ENCODE data around the gene C2CD3. TPM values are rescaled to one million over a fixed set of nuclear protein-coding genes. Genes with fewer than 3 reads are reported as not detected.

The C2CD3 gene
- total and polyA plus RNA-seq, 4 donors = 18.7 to 23.4 (median 22.4) TPM

- no peaks in the 10 kb centered on the region for H3K27me3 ChIP-seq (ENCODE audit: control insufficient read depth, insufficient read depth, low read length)
These were observed 25.0 kb upstream of the C2CD3 start for GRCh38 chr11:74195828-74196227.

GRCh38 chr11:74185695-74186094 is 14.9 kb upstream of the C2CD3 start:
- Histone ChIP-seq H3K4me1 (ENCODE audit: control insufficient read depth, insufficient read depth, low read length) (no peaks in the 10 kb centered on the region), H3K9me3 (ENCODE audit: control insufficient read depth, insufficient read depth, low read length) (peaks cover 2% of the 10 kb centered on the region), H3K27ac (ENCODE audit: low read depth, low read length) (no peak overlapping the region), H3K36me3 (ENCODE audit: control insufficient read depth, insufficient read depth, low read length) (peaks cover 4% of the 10 kb centered on the region), H3K27me3 (ENCODE audit: control insufficient read depth, insufficient read depth, low read length) (no peaks in the 10 kb centered on the region), H3K4me3 (ENCODE audit: low read depth, low read length) (no peak overlapping the region)
- DNase-seq (ENCODE audit: low read depth in 4 of 6, low spot score in 6 of 6) = peak in 1 of 6 donors; percentile 34
- no CpG with 5 or more reads among the region's 2 CpGs for WGBS (ENCODE audit: insufficient coverage)

More at GRCh38 chr11:74195828-74196227, 25.0 kb upstream of the C2CD3 start:
- H3K9me3 ChIP-seq (ENCODE audit: control insufficient read depth, insufficient read depth, low read length) = no peaks in the 10 kb centered on the region
- H3K4me3 ChIP-seq (ENCODE audit: low read depth, low read length) = no peak overlapping the region
- no peaks in the 10 kb centered on the region for H3K4me1 ChIP-seq (ENCODE audit: control insufficient read depth, insufficient read depth, low read length)
- peaks cover 2% of the 10 kb centered on the region for H3K36me3 ChIP-seq (ENCODE audit: control insufficient read depth, insufficient read depth, low read length)
- no peak for DNase-seq (ENCODE audit: low read depth in 4 of 6, low spot score in 6 of 6)
- no peak overlapping the region for H3K27ac ChIP-seq (ENCODE audit: low read depth, low read length)

DNA sequence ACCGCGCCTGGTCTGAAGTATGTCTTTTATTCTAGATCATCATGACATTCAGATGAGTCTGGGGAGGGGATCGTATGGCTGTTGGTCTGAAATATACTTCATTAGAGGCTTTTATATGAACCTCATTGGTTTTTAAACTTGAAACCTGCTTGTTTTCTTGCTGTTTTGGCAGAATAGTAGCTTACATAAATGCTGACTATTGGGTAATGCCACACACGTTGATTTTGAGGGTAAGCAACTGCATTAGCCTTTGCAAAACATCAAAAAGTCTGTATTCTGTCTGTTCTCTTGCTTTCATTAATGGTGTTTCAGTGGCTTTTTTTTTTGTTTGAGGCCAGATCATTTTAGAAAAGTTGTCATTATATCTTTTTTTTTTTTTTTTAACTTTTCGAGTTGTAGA is 14.5 kb upstream of the C2CD3 start:
- 100% methylated on average over 2 of the region's 5 CpGs for WGBS (ENCODE audit: insufficient coverage)
- Histone ChIP-seq H3K27ac (ENCODE audit: low read depth, low read length) (no peak overlapping the region), H3K27me3 (ENCODE audit: control insufficient read depth, insufficient read depth, low read length) (no peaks in the 10 kb centered on the region), H3K9me3 (ENCODE audit: control insufficient read depth, insufficient read depth, low read length) (no peaks in the 10 kb centered on the region), H3K4me3 (ENCODE audit: low read depth, low read length) (no peak overlapping the region), H3K36me3 (ENCODE audit: control insufficient read depth, insufficient read depth, low read length) (peaks cover 4% of the 10 kb centered on the region), H3K4me1 (ENCODE audit: control insufficient read depth, insufficient read depth, low read length) (no peaks in the 10 kb centered on the region)
- no peak for DNase-seq (ENCODE audit: low read depth in 4 of 6, low spot score in 6 of 6)

GRCh38 chr11:74182635-74183034 is 11.8 kb upstream of the C2CD3 start:
- no peak for DNase-seq (ENCODE audit: low read depth in 4 of 6, low spot score in 6 of 6)
- no peaks in the 10 kb centered on the region for H3K27me3 ChIP-seq (ENCODE audit: control insufficient read depth, insufficient read depth, low read length)
- WGBS (ENCODE audit: insufficient coverage) = 100% methylated on average over 1 of the region's 4 CpGs

GRCh38 chr11:74179234-74180052 is 8.6 kb upstream of the C2CD3 start:
- DNase-seq (ENCODE audit: low read depth in 4 of 6, low spot score in 6 of 6) = peak in 1 of 6 donors; percentile 28
- Histone ChIP-seq H3K4me3 (ENCODE audit: low read depth, low read length) (no peak overlapping the region), H3K36me3 (ENCODE audit: control insufficient read depth, insufficient read depth, low read length) (no peaks in the 10 kb centered on the region), H3K4me1 (ENCODE audit: control insufficient read depth, insufficient read depth, low read length) (no peaks in the 10 kb centered on the region), H3K27me3 (ENCODE audit: control insufficient read depth, insufficient read depth, low read length) (no peaks in the 10 kb centered on the region), H3K9me3 (ENCODE audit: control insufficient read depth, insufficient read depth, low read length) (no peaks in the 10 kb centered on the region), H3K27ac (ENCODE audit: low read depth, low read length) (no peak overlapping the region)
- no CpG with 5 or more reads among the region's 7 CpGs for WGBS (ENCODE audit: insufficient coverage)

More at GRCh38 chr11:74182635-74183034, 11.8 kb upstream of the C2CD3 start:
- Histone ChIP-seq H3K36me3 (ENCODE audit: control insufficient read depth, insufficient read depth, low read length) (no peaks in the 10 kb centered on the region), H3K4me3 (ENCODE audit: low read depth, low read length) (no peak overlapping the region), H3K4me1 (ENCODE audit: control insufficient read depth, insufficient read depth, low read length) (no peaks in the 10 kb centered on the region), H3K27ac (ENCODE audit: low read depth, low read length) (no peak overlapping the region), H3K9me3 (ENCODE audit: control insufficient read depth, insufficient read depth, low read length) (no peaks in the 10 kb centered on the region)

DNA sequence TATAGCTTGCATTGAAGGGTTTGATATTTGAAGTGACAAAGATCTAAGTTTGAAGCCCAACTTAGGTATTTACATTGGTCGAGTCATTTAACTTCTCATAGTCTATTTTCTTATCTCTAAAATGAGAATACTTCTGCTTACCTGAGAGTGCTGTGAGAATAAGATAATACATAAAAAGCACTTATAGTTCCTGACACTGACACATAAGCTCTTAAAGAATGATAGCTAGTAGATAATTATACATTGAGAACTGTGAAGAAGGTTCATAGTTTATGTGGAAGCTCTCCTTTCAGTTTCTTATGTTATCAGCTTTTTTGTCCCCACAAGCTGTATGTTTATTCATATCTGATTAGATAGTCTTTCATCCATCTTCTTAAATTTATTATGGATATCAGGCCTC is 5.1 kb upstream of the C2CD3 start:
- Histone ChIP-seq H3K9me3 (ENCODE audit: control insufficient read depth, insufficient read depth, low read length) (no peaks in the 10 kb centered on the region), H3K36me3 (ENCODE audit: control insufficient read depth, insufficient read depth, low read length) (no peaks in the 10 kb centered on the region), H3K27ac (ENCODE audit: low read depth, low read length) (no peak overlapping the region), H3K4me3 (ENCODE audit: low read depth, low read length) (no peak overlapping the region), H3K27me3 (ENCODE audit: control insufficient read depth, insufficient read depth, low read length) (no peaks in the 10 kb centered on the region), H3K4me1 (ENCODE audit: control insufficient read depth, insufficient read depth, low read length) (no peaks in the 10 kb centered on the region)
- no peak for DNase-seq (ENCODE audit: low read depth in 4 of 6, low spot score in 6 of 6)
- no CpG with 5 or more reads among the region's 1 CpG for WGBS (ENCODE audit: insufficient coverage)

DNA sequence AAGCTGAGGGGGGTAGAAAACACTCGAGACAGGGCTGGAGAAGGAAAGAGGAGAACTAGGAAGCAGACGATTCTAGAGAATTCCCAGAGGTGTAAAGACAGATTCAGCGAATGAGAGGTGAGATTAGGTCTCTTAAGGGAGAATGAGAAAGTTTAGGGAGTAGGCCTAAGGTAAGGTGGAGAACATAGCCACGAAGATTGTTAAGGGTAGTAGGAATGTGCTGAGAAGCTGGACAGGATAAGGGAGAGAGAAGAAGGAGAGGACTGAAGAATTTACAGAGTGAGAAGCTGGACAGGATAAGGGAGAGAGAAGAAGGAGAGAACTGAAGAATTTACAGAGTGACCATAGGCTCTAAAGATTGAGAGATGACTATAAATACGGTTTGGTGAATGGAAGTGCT is 1.2 kb upstream of the C2CD3 start:
- Histone ChIP-seq H3K27me3 (ENCODE audit: control insufficient read depth, insufficient read depth, low read length) (no peaks in the 10 kb centered on the region), H3K9me3 (ENCODE audit: control insufficient read depth, insufficient read depth, low read length) (no peaks in the 10 kb centered on the region), H3K27ac (ENCODE audit: low read depth, low read length) (peak overlapping the region; percentile 90), H3K4me3 (ENCODE audit: low read depth, low read length) (peak overlapping the region; percentile 94), H3K4me1 (ENCODE audit: control insufficient read depth, insufficient read depth, low read length) (no peaks in the 10 kb centered on the region), H3K36me3 (ENCODE audit: control insufficient read depth, insufficient read depth, low read length) (no peaks in the 10 kb centered on the region)
- 35% methylated on average over 5 of the region's 5 CpGs for WGBS (ENCODE audit: insufficient coverage)
- peak in 1 of 6 donors; percentile 6 for DNase-seq (ENCODE audit: low read depth in 4 of 6, low spot score in 6 of 6)

DNA sequence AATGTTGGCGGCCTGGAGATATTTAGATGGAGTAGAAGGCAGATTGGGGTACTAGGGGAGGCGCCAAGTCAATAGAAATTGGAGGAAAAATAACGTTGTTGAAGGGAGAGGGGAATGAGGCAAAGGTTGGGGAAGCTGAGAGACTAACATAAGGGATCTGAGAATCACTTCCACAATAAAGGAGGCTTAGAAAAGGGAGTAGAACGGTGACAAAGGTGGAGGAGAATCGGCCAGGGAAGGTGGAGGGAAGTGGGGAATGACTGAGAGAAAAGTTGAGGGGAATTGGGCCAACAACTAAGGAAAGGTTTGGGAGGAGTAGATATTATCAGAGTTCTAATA is 797 bp upstream of the C2CD3 start:
- H3K9me3 ChIP-seq (ENCODE audit: control insufficient read depth, insufficient read depth, low read length) = no peaks in the 10 kb centered on the region
- H3K36me3 ChIP-seq (ENCODE audit: control insufficient read depth, insufficient read depth, low read length) = no peaks in the 10 kb centered on the region
- DNase-seq (ENCODE audit: low read depth in 4 of 6, low spot score in 6 of 6) = peak in 1 of 6 donors; percentile 1
- 5% methylated on average over 4 of the region's 5 CpGs for WGBS (ENCODE audit: insufficient coverage)
- H3K27me3 ChIP-seq (ENCODE audit: control insufficient read depth, insufficient read depth, low read length) = no peaks in the 10 kb centered on the region
- peak overlapping the region; percentile 90 for H3K27ac ChIP-seq (ENCODE audit: low read depth, low read length)
- no peaks in the 10 kb centered on the region for H3K4me1 ChIP-seq (ENCODE audit: control insufficient read depth, insufficient read depth, low read length)
- peak overlapping the region; percentile 94 for H3K4me3 ChIP-seq (ENCODE audit: low read depth, low read length)

- H3K4me1 ChIP-seq (ENCODE audit: control insufficient read depth, insufficient read depth, low read length) = no peaks in the 10 kb centered on the region
- peak overlapping the region; percentile 94 for H3K4me3 ChIP-seq (ENCODE audit: low read depth, low read length)
- DNase-seq (ENCODE audit: low read depth in 4 of 6, low spot score in 6 of 6) = peak in 2 of 6 donors; percentile 1 to 4
- no peaks in the 10 kb centered on the region for H3K9me3 ChIP-seq (ENCODE audit: control insufficient read depth, insufficient read depth, low read length)
- H3K27me3 ChIP-seq (ENCODE audit: control insufficient read depth, insufficient read depth, low read length) = no peaks in the 10 kb centered on the region
- peaks cover 6% of the 10 kb centered on the region for H3K36me3 ChIP-seq (ENCODE audit: control insufficient read depth, insufficient read depth, low read length)
- WGBS (ENCODE audit: insufficient coverage) = 8% methylated on average over 8 of the region's 9 CpGs
- peak overlapping the region; percentile 90 for H3K27ac ChIP-seq (ENCODE audit: low read depth, low read length)
These were observed 904 bp downstream of the C2CD3 start for GRCh38 chr11:74169738-74170458.

DNA sequence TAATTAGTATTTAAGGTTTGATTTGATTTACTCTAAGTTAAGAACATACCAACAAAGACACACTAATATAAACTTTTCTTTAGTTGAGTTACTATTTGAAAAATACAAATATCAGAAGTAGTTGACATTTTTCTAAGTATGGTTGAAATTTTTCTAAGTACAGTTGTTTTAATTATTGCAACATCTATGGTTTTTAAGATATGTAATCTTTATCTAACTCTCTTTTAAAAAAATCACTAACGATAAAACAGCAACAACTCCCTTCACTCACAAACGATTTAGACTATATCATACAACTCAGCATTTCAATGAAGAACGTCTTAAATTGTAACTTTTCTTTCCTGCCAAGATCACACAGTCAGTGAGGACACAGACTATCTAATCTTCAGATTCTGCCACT is 2.0 kb downstream of the C2CD3 start:
- no peaks in the 10 kb centered on the region for H3K27me3 ChIP-seq (ENCODE audit: control insufficient read depth, insufficient read depth, low read length)
- H3K4me1 ChIP-seq (ENCODE audit: control insufficient read depth, insufficient read depth, low read length) = no peaks in the 10 kb centered on the region
- H3K36me3 ChIP-seq (ENCODE audit: control insufficient read depth, insufficient read depth, low read length) = peaks cover 13% of the 10 kb centered on the region
- DNase-seq (ENCODE audit: low read depth in 4 of 6, low spot score in 6 of 6) = no peak
- H3K27ac ChIP-seq (ENCODE audit: low read depth, low read length) = no peak overlapping the region
- H3K9me3 ChIP-seq (ENCODE audit: control insufficient read depth, insufficient read depth, low read length) = no peaks in the 10 kb centered on the region
- no peak overlapping the region for H3K4me3 ChIP-seq (ENCODE audit: low read depth, low read length)
- 100% methylated on average over 2 of the region's 3 CpGs for WGBS (ENCODE audit: insufficient coverage)
